HFF-Myc (cell line): Measurements from ENCODE around the gene WDFY2.

ENCODE experiments used
- DNase-seq: peaks from one replicate; pipeline ENCODE4 v3.0.0-alpha.2; 2011; ENCODE audit warnings: low read depth; ENCODE audit errors: extremely low read depth
- H3K4me3 ChIP-seq: replicated peaks from 2 replicates; pipeline ENCODE4 v1.5.1; 2011; ENCODE audit warnings: low read depth, mild to moderate bottlenecking, control low read depth, low read length
- CTCF ChIP-seq: IDR thresholded peaks from 2 replicates; pipeline ENCODE4 v1.5.1; 2012; ENCODE audit warnings: mild to moderate bottlenecking, low read depth, low read length, control low read depth; ENCODE audit errors: missing control alignments

Gene WDFY2

DNA sequence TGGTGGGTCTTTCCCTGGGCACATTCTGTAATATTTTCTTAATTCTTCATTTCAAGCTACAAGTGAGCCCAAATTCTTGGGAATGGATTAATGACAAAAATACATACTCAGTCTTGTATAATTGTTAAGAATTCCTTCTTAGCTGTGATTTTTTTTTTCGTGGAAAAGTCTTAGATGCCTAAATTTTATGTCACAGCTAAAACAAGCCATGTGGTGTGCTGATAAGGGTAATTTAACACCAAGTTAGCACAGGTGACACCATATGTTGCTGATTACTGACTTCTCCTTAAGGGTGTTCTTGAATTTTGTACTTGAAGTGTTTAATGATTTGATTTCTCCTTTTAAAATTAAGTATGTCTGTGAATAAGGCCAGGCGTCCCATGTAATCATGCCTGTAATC lies 29.3 kb downstream of the WDFY2 start:
- DNase-seq: no peak
- no peak overlapping the region for H3K4me3 ChIP-seq
- TF ChIP-seq CTCF: no peak

GRCh38 chr13:51614350-51614786 lies 30.1 kb downstream of the WDFY2 start:
- TF ChIP-seq CTCF: no peak
- no peak overlapping the region for H3K4me3 ChIP-seq
- no peak for DNase-seq

DNA sequence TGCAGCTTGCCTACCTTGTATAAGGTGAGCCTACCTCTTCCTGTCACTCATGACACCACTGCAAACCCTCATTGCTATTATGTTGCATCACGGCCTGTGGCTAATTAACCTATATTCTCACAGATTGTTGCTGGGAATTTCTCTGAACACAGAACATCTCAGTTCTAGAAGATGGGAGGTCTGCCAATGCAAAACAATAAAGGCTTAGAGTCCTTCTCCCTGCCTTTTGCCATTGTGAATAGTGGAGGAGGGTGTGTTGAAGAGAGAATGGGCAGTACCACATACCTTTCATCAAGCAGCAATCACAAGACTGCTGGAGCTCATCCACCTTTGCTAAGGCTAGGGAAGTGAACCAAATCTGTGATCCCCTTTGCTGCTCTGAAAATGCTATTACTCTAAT lies 34.4 kb downstream of the WDFY2 start:
- no peak for TF ChIP-seq CTCF
- no peak overlapping the region for H3K4me3 ChIP-seq
- no peak for DNase-seq

- peak; percentile 50 for DNase-seq
- no peak for TF ChIP-seq CTCF
- no peak overlapping the region for H3K4me3 ChIP-seq
Measured at GRCh38 chr13:51619614-51620013, 35.4 kb downstream of the WDFY2 start.

- no peak for DNase-seq
- TF ChIP-seq CTCF: no peak
- H3K4me3 ChIP-seq: no peak overlapping the region
Measured at GRCh38 chr13:51620165-51620983, 36.1 kb downstream of the WDFY2 start.

DNA sequence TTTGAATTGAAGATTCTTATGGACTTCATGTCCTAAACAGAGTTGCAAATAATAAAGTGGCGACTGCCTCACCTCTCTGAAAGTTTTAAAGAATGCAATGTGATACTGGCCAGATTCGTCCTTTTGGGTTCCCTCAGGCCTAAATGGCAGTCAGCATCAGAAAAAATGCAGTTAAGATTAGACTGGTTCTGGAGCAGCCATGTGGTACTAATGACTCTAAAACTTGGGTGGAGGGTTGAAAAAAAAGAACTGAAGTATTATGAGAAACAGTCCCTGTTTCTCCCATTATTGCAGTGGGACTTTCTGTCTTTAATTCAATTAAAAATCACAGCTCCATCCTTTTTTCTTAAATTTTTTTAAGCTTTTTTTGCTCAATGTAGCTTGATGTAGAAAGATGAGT lies 37.3 kb downstream of the WDFY2 start:
- no peak overlapping the region for H3K4me3 ChIP-seq
- no peak for TF ChIP-seq CTCF
- no peak for DNase-seq
